Thoracic aorta (tissue), 2 donors: Measurements from ENCODE around the gene TIMM22. TPM values are rescaled to one million over a fixed set of nuclear protein-coding genes. Genes with fewer than 3 reads are reported as not detected.
A peak's percentile ranks its signal among the peaks of the same experiment; 100 is the strongest.

ENCODE experiments used
- ATAC-seq: fragments of 150-250 bp; one replicate; pipeline ENCODE4 v1.8.0; 2017; ENCODE audit warnings: low read depth; ENCODE audit not compliant: insufficient number of reproducible peaks, low FRiP score
- DNase-seq: peaks from one replicate; pipeline ENCODE4 v3.0.0-alpha.2; 2020; ENCODE audit warnings: low spot score
- H3K27ac ChIP-seq, 2 donors: fragments of 200-600 bp; sonication (generic); 1 replicate in 1 of 2; 2 replicates in 1 of 2; pipeline ENCODE4 v1.5.1; 2016; ENCODE audit warnings: mild to moderate bottlenecking in 2 of 2, moderate library complexity in 2 of 2
- H3K27me3 ChIP-seq: fragments of 200-600 bp; sonication (generic); replicated peaks from 2 replicates; pipeline ENCODE4 v1.6.0; 2016; ENCODE audit warnings: mild to moderate bottlenecking; ENCODE audit not compliant: insufficient read depth
- H3K36me3 ChIP-seq: fragments of 200-600 bp; sonication (generic); one replicate; pipeline ENCODE4 v1.5.1; 2016
- H3K4me1 ChIP-seq, 2 donors: fragments of 200-600 bp; sonication (generic); 1 replicate in 1 of 2; 2 replicates in 1 of 2; pipeline versions ENCODE4 v1.5.1 to v1.6.0; 2016; ENCODE audit warnings: low read depth in 2 of 2, mild to moderate bottlenecking in 1 of 2; ENCODE audit not compliant: control insufficient read depth in 1 of 2
- H3K4me3 ChIP-seq: fragments of 200-600 bp; sonication (generic); 2 replicates; pipeline ENCODE4 v1.5.1; 2016; ENCODE audit warnings: mild to moderate bottlenecking
- H3K9me3 ChIP-seq: fragments of 200-600 bp; sonication (generic); 2 replicates; pipeline ENCODE4 v1.5.1; 2016
- CTCF ChIP-seq: fragments of 200-600 bp; sonication (generic); IDR thresholded peaks from one replicate; pipeline ENCODE4 v1.5.1; 2019; ENCODE audit warnings: antibody characterized with exemption
- total RNA-seq, 2 donors: library from RNA; depleted of rRNA; stranded (reverse); fragments of >200 nt; gene quantifications; one replicate each; pipeline versions ENCODE4 v1.1.0 to v1.2.3, GENCODE V29; 2016

TIMM22 gene
- total RNA-seq, 2 donors from 2014 or later: 12.6 to 13.0 TPM

DNA sequence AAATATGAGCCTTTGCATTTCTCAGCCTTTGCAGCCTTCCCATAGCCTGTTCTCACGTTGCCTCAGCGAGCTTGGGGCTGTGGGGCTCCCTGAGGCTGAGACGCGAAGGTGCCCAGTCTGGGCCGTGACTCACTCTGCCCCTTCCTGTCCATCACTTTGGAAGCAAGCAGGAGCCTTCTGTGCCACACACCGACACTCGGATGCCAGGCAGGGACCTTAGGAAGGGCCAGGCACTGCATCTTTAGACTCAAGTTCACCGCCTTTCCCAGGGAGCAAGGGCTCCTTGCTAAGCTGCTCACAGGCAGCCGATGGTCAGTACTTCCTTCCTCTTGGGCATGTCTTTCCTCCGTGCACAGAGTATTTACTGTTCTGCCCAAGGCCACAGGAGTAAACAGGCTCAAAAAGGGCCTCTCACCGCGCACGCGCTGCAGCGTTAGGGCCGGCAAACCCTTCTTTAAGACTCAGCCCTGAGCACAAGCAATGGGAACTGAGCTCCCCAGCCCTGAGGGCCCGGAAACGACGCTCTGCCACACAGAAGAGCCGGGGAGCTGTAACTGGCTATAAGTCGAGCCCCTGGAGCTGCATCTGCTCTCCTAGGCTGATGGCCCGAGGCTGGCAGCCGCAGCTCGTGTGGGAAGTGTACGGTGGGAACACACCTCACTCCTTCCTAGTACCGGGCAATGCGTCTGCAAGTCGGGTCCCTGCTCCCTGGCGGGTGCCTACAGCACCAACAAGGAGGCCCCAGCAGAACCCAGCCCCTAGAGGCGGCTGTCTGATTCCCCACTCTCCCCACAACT is 7.2 kb downstream of the TIMM22 start:
- Histone ChIP-seq H3K4me3 (no peak overlapping the region), H3K27me3 (no peaks in the 10 kb centered on the region), H3K9me3 (no peaks in the 10 kb centered on the region), H3K4me1 (peaks cover 75 to 89% of the 10 kb centered on the region in 2 donors), H3K36me3 (peaks cover 21% of the 10 kb centered on the region), H3K27ac (peak overlapping the region; percentile 7 to 84)
- DNase-seq: no peak
- no peak for TF ChIP-seq CTCF
- no peak for ATAC-seq

DNA sequence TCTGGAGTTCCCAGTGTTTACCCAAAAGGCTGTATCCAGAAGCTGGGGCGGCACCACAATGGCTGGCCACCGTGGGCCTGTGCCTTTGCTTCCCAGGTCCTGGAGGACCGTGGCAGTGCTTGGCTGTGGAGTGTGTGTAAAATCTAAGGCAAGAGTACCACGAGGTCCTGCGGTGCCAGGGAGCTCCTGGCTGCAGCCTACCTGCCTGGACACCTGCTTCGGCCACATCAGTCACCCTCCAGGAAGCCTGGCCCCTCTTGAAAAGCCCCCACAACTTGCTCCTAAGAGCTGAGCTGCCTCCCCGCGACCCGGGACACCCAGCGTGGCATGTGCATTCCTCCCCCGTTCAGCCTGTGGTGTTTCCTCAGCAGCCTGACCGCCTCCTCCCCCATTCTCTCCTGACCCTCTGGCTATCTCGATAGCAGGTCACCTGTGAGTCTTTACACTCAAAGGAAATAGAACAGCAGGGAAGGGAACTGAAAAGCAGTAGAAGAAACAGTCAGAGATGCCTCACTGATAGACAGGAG is 7.9 kb downstream of the TIMM22 start:
- H3K36me3 ChIP-seq: peaks cover 20% of the 10 kb centered on the region
- no peak overlapping the region for H3K4me3 ChIP-seq
- no peaks in the 10 kb centered on the region for H3K27me3 ChIP-seq
- no peak for ATAC-seq
- TF ChIP-seq CTCF: no peak
- H3K4me1 ChIP-seq: peaks cover 75 to 96% of the 10 kb centered on the region in 2 donors
- peak overlapping the region in 1 of 2 donors; percentile 81 for H3K27ac ChIP-seq
- H3K9me3 ChIP-seq: no peaks in the 10 kb centered on the region
- no peak for DNase-seq

GRCh38 chr17:1005361-1005946 is 8.5 kb downstream of the TIMM22 start:
- Histone ChIP-seq H3K27ac (peak overlapping the region; percentile 75 to 81), H3K4me1 (peaks cover 74 to 99% of the 10 kb centered on the region in 2 donors), H3K4me3 (peak overlapping the region; percentile 39), H3K27me3 (no peaks in the 10 kb centered on the region), H3K9me3 (no peaks in the 10 kb centered on the region), H3K36me3 (peaks cover 24% of the 10 kb centered on the region)
- ATAC-seq (no peak), DNase-seq (no peak)
- no peak for TF ChIP-seq CTCF

- no peak for TF ChIP-seq CTCF
- Histone ChIP-seq H3K4me3 (peak overlapping the region; percentile 39), H3K36me3 (peaks cover 30% of the 10 kb centered on the region), H3K27ac (peak overlapping the region; percentile 75 to 81), H3K27me3 (no peaks in the 10 kb centered on the region), H3K4me1 (peaks cover 68 to 94% of the 10 kb centered on the region in 2 donors), H3K9me3 (no peaks in the 10 kb centered on the region)
- DNase-seq: no peak
- ATAC-seq: no peak
Measured at GRCh38 chr17:1006054-1006453, 9.1 kb downstream of the TIMM22 start.

DNA sequence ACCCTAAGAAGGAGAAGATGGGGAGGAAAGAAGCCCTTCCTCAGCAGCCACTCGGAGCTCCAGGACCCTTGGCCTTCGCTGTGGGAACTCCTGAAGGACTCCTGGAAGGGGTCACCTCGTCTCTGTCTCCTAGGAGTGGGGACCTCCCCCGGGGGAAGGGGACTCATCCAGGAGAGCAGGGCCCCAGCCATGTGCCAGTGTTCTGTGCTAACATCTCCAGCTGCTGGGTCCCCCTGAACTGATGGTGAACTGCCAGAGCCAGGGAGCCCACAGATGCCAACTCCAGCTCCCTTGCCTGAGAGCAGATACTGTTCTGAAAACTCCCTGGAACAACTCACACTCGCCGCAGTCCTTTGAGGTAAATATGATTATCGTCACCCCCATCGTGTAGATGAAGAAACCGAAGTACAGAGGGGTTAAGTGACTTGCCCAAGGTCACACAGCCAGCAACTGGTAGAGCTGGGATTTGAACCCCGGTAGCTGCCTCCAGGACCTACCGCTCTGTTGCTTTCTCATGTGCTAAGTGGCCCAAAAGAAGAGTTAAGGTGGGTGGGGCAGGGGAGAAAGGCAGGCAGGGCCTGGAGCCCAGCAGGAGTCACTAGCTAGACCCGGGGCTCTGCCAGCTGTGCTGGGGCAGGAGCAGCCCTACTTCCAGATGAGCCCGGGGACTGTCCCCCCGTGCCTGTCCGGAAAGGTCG is 10.5 kb downstream of the TIMM22 start:
- no peak for DNase-seq
- Histone ChIP-seq H3K36me3 (peaks cover 43% of the 10 kb centered on the region), H3K27ac (peak overlapping the region; percentile 84 to 94), H3K9me3 (no peaks in the 10 kb centered on the region), H3K4me3 (no peak overlapping the region), H3K27me3 (no peaks in the 10 kb centered on the region), H3K4me1 (peaks cover 56 to 80% of the 10 kb centered on the region in 2 donors)
- no peak for TF ChIP-seq CTCF
- no peak for ATAC-seq
